K562 (cell line): ENCODE results near the gene FCGR3A. TPM values are rescaled to one million over a fixed set of nuclear protein-coding genes. Genes with fewer than 3 reads are reported as not detected.
A peak's percentile ranks its signal among the peaks of the same experiment; 100 is the strongest.
"Not testable (repeated sequence)": the region's sequence is repeated elsewhere in the genome, so short reads cannot be mapped to it uniquely, and the experiment has no call there.

Source experiments
- ATAC-seq: fragments of 200-7000 bp; cut with Tn5 transposase; 3 replicates; pipeline ENCODE4 v1.9.1; 2020; ENCODE audit warnings: moderate library complexity
- BruUV-seq: library from RNA; stranded (reverse); fragments of 400-500 nt; replicated peaks from 2 replicates; lab custom pipeline; 2021; lab: Mats Ljungman, UMichigan
- CTCF ChIA-PET: fragments of 300-600 bp; formaldehyde crosslinking; extraction: SDS; loops from one replicate; lab custom pipeline; 2021; ENCODE audit warnings: low intra/inter-chr PET ratio; lab: Yijun Ruan, JAX
- POLR2A ChIA-PET: fragments of 300-600, 350-650 bp; sonication (Branson Sonifier 250); formaldehyde crosslinking; extraction: SDS; loops from one replicate; lab custom pipeline; 2021; ENCODE audit warnings: antibody characterized with exemption, inconsistent platforms; lab: Yijun Ruan, JAX
- DNase-seq, 4 experiments: peaks; one replicate each; pipeline versions ENCODE4 v3.0.0 to v3.0.0-alpha.2; 2011 to 2018; ENCODE audit warnings: low spot score in 3 of 4, mixed read lengths in 3 of 4; ENCODE audit errors: extremely low read depth in 1 of 4
- FAIRE-seq: peaks from 2 replicates; lab custom pipeline; 2011; peaks lifted over from hg19 to GRCh38; lab: Jason Lieb, UNC
- H2AFZ ChIP-seq: 2 replicates; pipeline ENCODE4 v1.6.0; 2011; ENCODE audit warnings: low read depth, low read length, control low read depth, inconsistent platforms
- H3K27ac ChIP-seq: fragments of 200-600 bp; 3 replicates; pipeline ENCODE4 v1.8.0; 2011; ENCODE audit warnings: low read depth, mild to moderate bottlenecking, control low read depth, inconsistent platforms, low read length, moderate library complexity, mixed read lengths; ENCODE audit errors: extremely low read depth
- H3K27me3 ChIP-seq, 2 experiments: fragments of 300-600 bp in 1 of 2; 2 replicates in 1 of 2; 3 replicates in 1 of 2; pipeline versions ENCODE4 v1.6.0 to v1.8.0; 2011; ENCODE audit warnings: inconsistent platforms in 2 of 2, low read length in 2 of 2, mild to moderate bottlenecking in 1 of 2, mixed read lengths in 1 of 2, moderate library complexity in 1 of 2; ENCODE audit not compliant: control insufficient read depth in 2 of 2, insufficient read depth in 2 of 2
- H3K36me3 ChIP-seq: fragments of 300-600 bp; 3 replicates; pipeline ENCODE4 v1.8.0; 2011; ENCODE audit warnings: mild to moderate bottlenecking, low read length, inconsistent platforms; ENCODE audit not compliant: control insufficient read depth, insufficient read depth
- H3K4me1 ChIP-seq, 2 experiments: fragments of 200-600 bp in 1 of 2; replicated peaks in 1 of 2; 2 replicates in 1 of 2; 3 replicates in 1 of 2; pipeline versions ENCODE4 v1.5.1 to v1.8.0; 2011; ENCODE audit warnings: inconsistent platforms in 2 of 2, low read length in 2 of 2, mild to moderate bottlenecking in 1 of 2, mixed read lengths in 1 of 2, moderate library complexity in 1 of 2; ENCODE audit not compliant: control insufficient read depth in 2 of 2, insufficient read depth in 2 of 2
- H3K4me2 ChIP-seq: 2 replicates; pipeline ENCODE4 v1.6.1; 2011; ENCODE audit warnings: low read length, control low read depth, inconsistent platforms, mixed read lengths; ENCODE audit not compliant: insufficient read depth
- H3K4me3 ChIP-seq: fragments of 200-600 bp; sonication (generic), shearing (Covaris generic); 2 replicates; pipeline ENCODE4 v1.5.1; 2016; ENCODE audit warnings: control low read depth, inconsistent platforms
- H3K79me2 ChIP-seq: fragments of 200-600 bp; 3 replicates; pipeline ENCODE4 v1.8.0; 2011; ENCODE audit warnings: low read length, inconsistent platforms; ENCODE audit not compliant: control insufficient read depth, insufficient read depth
- H3K9ac ChIP-seq, 2 experiments: 2 replicates each; pipeline versions ENCODE4 v1.6.0 to v1.6.1; 2011; ENCODE audit warnings: low read depth in 2 of 2, low read length in 2 of 2, control low read depth in 1 of 2, inconsistent platforms in 1 of 2, mild to moderate bottlenecking in 1 of 2, mixed read lengths in 1 of 2; ENCODE audit not compliant: insufficient read depth in 1 of 2
- H3K9me1 ChIP-seq: one replicate; pipeline ENCODE4 v1.6.0; 2011; ENCODE audit warnings: inconsistent platforms, mild to moderate bottlenecking, low read length, moderate library complexity; ENCODE audit not compliant: control insufficient read depth, insufficient read depth
- H3K9me3 ChIP-seq: replicated peaks from 2 replicates; pipeline ENCODE4 v1.5.1; 2011; ENCODE audit warnings: low read depth, low read length, inconsistent platforms; ENCODE audit not compliant: control insufficient read depth, insufficient read depth
- H4K20me1 ChIP-seq: replicated peaks from 2 replicates; pipeline ENCODE4 v1.6.1; 2011; ENCODE audit warnings: low read length, inconsistent platforms, mixed read lengths; ENCODE audit not compliant: control insufficient read depth, insufficient read depth
- CHD1 ChIP-seq: fragments of 200-600 bp; sonication (generic); IDR thresholded peaks from one replicate; pipeline ENCODE4 v1.6.1; 2012; ENCODE audit warnings: mild to moderate bottlenecking, moderate library complexity, low read length, inconsistent platforms
- DPF2 ChIP-seq: fragments of 450-650 bp; IDR thresholded peaks from 2 replicates; pipeline ENCODE4 v1.6.1; 2016
- FOXK2 ChIP-seq, 2 experiments: fragments of 450-650 bp; IDR thresholded peaks in 1 of 2; conservative IDR thresholded peaks in 1 of 2; 2 replicates each; pipeline ENCODE4 v1.6.1; 2016; ENCODE audit warnings: low read depth in 2 of 2, mild to moderate bottlenecking in 1 of 2
- KDM5B ChIP-seq: fragments of 200-600 bp; sonication (generic); IDR thresholded peaks from 2 replicates; pipeline ENCODE4 v1.6.1; 2012; ENCODE audit warnings: low read depth, mild to moderate bottlenecking, moderate library complexity, low read length, control low read depth, inconsistent platforms; ENCODE audit not compliant: insufficient replicate concordance
- MIER1 ChIP-seq: fragments of 450-650 bp; IDR thresholded peaks from 2 replicates; pipeline ENCODE4 v1.6.1; 2016; ENCODE audit warnings: antibody characterized with exemption, mild to moderate bottlenecking, low read depth
- NFRKB ChIP-seq: fragments of 450-650 bp; IDR thresholded peaks from 2 replicates; pipeline ENCODE4 v1.6.1; 2016; ENCODE audit warnings: low read depth
- NR4A1 ChIP-seq, 2 experiments: fragments of 250-450 bp in 1 of 2; fragments of 450-650 bp in 1 of 2; sonication (Bioruptor Pico) in 1 of 2; IDR thresholded peaks; 2 replicates each; pipeline versions ENCODE4 v1.4.0 to v1.6.1; 2016 to 2020; ENCODE audit warnings: mild to moderate bottlenecking in 2 of 2, missing compliant biosample characterization in 1 of 2, missing genetic modification characterization in 1 of 2, moderate library complexity in 1 of 2
- SMARCA4 ChIP-seq: fragments of 450-650 bp; IDR thresholded peaks from 2 replicates; pipeline ENCODE4 v1.6.1; 2016
- SMARCA5 ChIP-seq: fragments of 450-650 bp; IDR thresholded peaks from 2 replicates; pipeline ENCODE4 v1.6.1; 2016
- SRF ChIP-seq, 2 experiments: fragments of 250-450, 450-650 bp in 1 of 2; sonication (Bioruptor Pico) in 1 of 2; sonication (generic) in 1 of 2; formaldehyde crosslinking; IDR thresholded peaks; 2 replicates each; pipeline versions ENCODE4 v1.5.0 to v1.5.1; 2020 to 2022; ENCODE audit warnings: mild to moderate bottlenecking in 1 of 2, missing genetic modification reagents in 1 of 2
- TAF7 ChIP-seq: fragments of 450-650 bp; IDR thresholded peaks from 2 replicates; pipeline ENCODE4 v1.6.1; 2016; ENCODE audit warnings: missing genetic modification characterization, missing compliant biosample characterization
- ZFX ChIP-seq: sonication (generic); formaldehyde crosslinking; IDR thresholded peaks from 2 replicates; pipeline ENCODE4 v1.8.0; 2022; ENCODE audit warnings: mild to moderate bottlenecking, missing genetic modification reagents, moderate library complexity
- WGBS: fragments of 100-300 bp; shearing (Covaris generic); methylation state at CpG from one replicate; pipeline ENCODE4 v1.1.6; 2016; ENCODE audit warnings: low coverage, mixed read lengths; ENCODE audit not compliant: insufficient coverage; ENCODE audit errors: missing lambda C conversion rate; 5-methylcytosine and 5-hydroxymethylcytosine counted together
- in situ Hi-C: fragments of 300-500 bp; cut with MboI; formaldehyde crosslinking; loops from 4 replicates; pipeline ENCODE4 v1.15.0; 2018; ENCODE audit warnings: inconsistent platforms, mixed read lengths
- intact Hi-C: fragments of 100-400 bp; cut with micrococcal nuclease; formaldehyde crosslinking; loops from 2 replicates; pipeline ENCODE4 v1.14.2; 2022
- polyA plus RNA-seq, 8 experiments: library from polyadenylated mRNA; depleted of rRNA in 4 of 8; stranded (reverse) in 5 of 8; unstranded in 3 of 8; fragments of >200 nt; fragmentation: Nextera tagmentation in 2 of 8; fragmentation: Illumina TruSeq in 1 of 8; extraction: Ambion mirVana in 2 of 8; extraction: Trizol in 1 of 8; gene quantifications; 2 replicates each; pipeline versions ENCODE4 v1.2.1 to v1.2.3, GENCODE V29; 2011 to 2014; ENCODE audit warnings: inconsistent platforms in 1 of 8, missing spikeins in 1 of 8
- total RNA-seq, 7 experiments: library from RNA; depleted of rRNA in 6 of 7; stranded (reverse); fragments of >200 nt in 6 of 7; fragmentation: Illumina TruSeq in 2 of 7; extraction: Trizol in 2 of 7; gene quantifications; 2 replicates each; pipeline versions ENCODE4 v1.2.1 to v1.2.3, GENCODE V29; 2011 to 2021; ENCODE audit warnings: low replicate concordance in 1 of 7
- TF ChIP-seq, protein P1 (sequence below), 2 experiments: IDR thresholded peaks; 2 replicates each; pipeline ENCODE4 v1.6.1; 2012; ENCODE audit warnings: improper control_type of control experiment in 2 of 2, low read depth in 2 of 2, low read length in 2 of 2, borderline replicate concordance in 1 of 2

Gene FCGR3A
- total and polyA plus RNA-seq, 9 of the 15 experiments (the other 6 are each of a cell fraction or from before 2014, with no cell fraction given): 0.04 to 0.29 (median 0.14) TPM; not detected in 3

GRCh38 chr1:161540570-161540960 is 9.1 kb downstream of the FCGR3A start:
- POLR2A ChIA-PET: interaction anchor here (1.0 kb wide), 1 partner anchor 209 kb away, joined by 3 read pairs; the partner anchor contains the start of gene DUSP12
- ATAC-seq (peak; percentile 49), DNase-seq (peak in 2 of 4 experiments; percentile 12 to 50), FAIRE-seq (peak; percentile 6)
- in situ Hi-C loops (loop anchor here (5.0 kb wide), 1 partner anchor 82 kb away; no protein-coding TSS in a partner anchor), intact Hi-C loops (loop anchor here (1.0 to 5.0 kb wide), 3 partner anchors 9 to 201 kb away; partner anchors contain the start of gene FCGR2A)
- Histone ChIP-seq H3K9ac (peak overlapping the region; percentile 86 to 89; a peak in 3 of 4 replicates), H3K4me3 (peak overlapping the region; percentile 62), H3K4me2 (peak overlapping the region; percentile 81), H3K27ac (peak overlapping the region; percentile 94), H3K4me1 (peaks cover 0 to 17% of the 10 kb centered on the region in 2 experiments; a peak in 4 of 5 replicates), H2AFZ (peak overlapping the region; percentile 35)
- H3K79me2 ChIP-seq; H3K9me3 ChIP-seq; CTCF ChIA-PET; H3K36me3 ChIP-seq; BruUV-seq; H3K9me1 ChIP-seq; H4K20me1 ChIP-seq; H3K27me3 ChIP-seq; TF ChIP-seq NR4A1 (CRISPR knock-in tag; IDR thresholded peaks at IDR 0.05): not testable (repeated sequence)
- 2% methylated on average over 10 of the region's 10 CpGs for WGBS
- TF ChIP-seq MIER1 (0 out of 2 replicates have a peak, but pooled peaks have one; percentile 1), KDM5B (peak; percentile 9), SMARCA4 (peak; percentile 34; the same call in 1 of the 2 replicates), NFRKB (peak; percentile 38; the same call in 1 of the 2 replicates), TAF7 (tag) (peak; percentile 18; the same call in 1 of the 2 replicates), NR4A1 (tag; IDR thresholded peaks at IDR 0.05) (0 out of 2 replicates have a peak, but pooled peaks have one; percentile 30), DPF2 (0 out of 2 replicates have a peak, but pooled peaks have one; percentile 8), SMARCA5 (peak; percentile 24; the same call in 1 of the 2 replicates), FOXK2 (conservative IDR thresholded peaks at IDR 0.05 in 1 of 2, IDR thresholded peaks at IDR 0.05 in 1 of 2; ENCODE audit: low read depth in 2 of 2) (peak; percentile 16 to 44; a peak in 1 of 4 replicates), CHD1 (peak; percentile 86), SRF (CRISPR knock-in tag; IDR thresholded peaks at IDR 0.05) (peak in 1 of 2 experiments; percentile 34; a peak in 1 of 4 replicates), ZFX (CRISPR knock-in tag) (peak; percentile 66)
- TF ChIP-seq, protein P1, sequence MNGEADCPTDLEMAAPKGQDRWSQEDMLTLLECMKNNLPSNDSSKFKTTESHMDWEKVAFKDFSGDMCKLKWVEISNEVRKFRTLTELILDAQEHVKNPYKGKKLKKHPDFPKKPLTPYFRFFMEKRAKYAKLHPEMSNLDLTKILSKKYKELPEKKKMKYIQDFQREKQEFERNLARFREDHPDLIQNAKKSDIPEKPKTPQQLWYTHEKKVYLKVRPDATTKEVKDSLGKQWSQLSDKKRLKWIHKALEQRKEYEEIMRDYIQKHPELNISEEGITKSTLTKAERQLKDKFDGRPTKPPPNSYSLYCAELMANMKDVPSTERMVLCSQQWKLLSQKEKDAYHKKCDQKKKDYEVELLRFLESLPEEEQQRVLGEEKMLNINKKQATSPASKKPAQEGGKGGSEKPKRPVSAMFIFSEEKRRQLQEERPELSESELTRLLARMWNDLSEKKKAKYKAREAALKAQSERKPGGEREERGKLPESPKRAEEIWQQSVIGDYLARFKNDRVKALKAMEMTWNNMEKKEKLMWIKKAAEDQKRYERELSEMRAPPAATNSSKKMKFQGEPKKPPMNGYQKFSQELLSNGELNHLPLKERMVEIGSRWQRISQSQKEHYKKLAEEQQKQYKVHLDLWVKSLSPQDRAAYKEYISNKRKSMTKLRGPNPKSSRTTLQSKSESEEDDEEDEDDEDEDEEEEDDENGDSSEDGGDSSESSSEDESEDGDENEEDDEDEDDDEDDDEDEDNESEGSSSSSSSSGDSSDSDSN (IDR thresholded peaks at IDR 0.05; ENCODE audit: borderline replicate concordance in 1 of 2, low read depth in 2 of 2, low read length in 2 of 2): peak in 1 of 2 experiments; percentile 11; a peak in 2 of 4 replicates
